Measurements from ENCODE around the gene CREBBP. TPM values are rescaled to one million over a fixed set of nuclear protein-coding genes. Genes with fewer than 3 reads are reported as not detected.

The CREBBP gene
- total RNA-seq, 3 donors from 2014 or later: 44.7 to 47.2 (median 45.3) TPM

GRCh38 chr16:3734084-3734757, 146.3 kb downstream of the CREBBP start:
- ATAC-seq (no peak), DNase-seq (no peak)
- Mint-ChIP-seq H3K4me1 (ENCODE audit: low read depth) (no peaks in the 10 kb centered on the region), H3K36me3 (ENCODE audit: insufficient read depth) (peaks cover 50% of the 10 kb centered on the region), H3K9me3 (no peaks in the 10 kb centered on the region), H3K4me3 (no peak overlapping the region), H3K27me3 (ENCODE audit: low read depth) (no peaks in the 10 kb centered on the region)

- Mint-ChIP-seq H3K27me3 (ENCODE audit: low read depth) (no peaks in the 10 kb centered on the region), H3K4me1 (ENCODE audit: low read depth) (no peaks in the 10 kb centered on the region), H3K9me3 (no peaks in the 10 kb centered on the region), H3K36me3 (ENCODE audit: insufficient read depth) (peaks cover 44% of the 10 kb centered on the region), H3K4me3 (no peak overlapping the region)
- no peak for DNase-seq
- ATAC-seq: no peak
Observed at GRCh38 chr16:3732171-3732570, 148.3 kb downstream of the CREBBP start.

- no peak for ATAC-seq
- no peak overlapping the region for H3K4me3 Mint-ChIP-seq
- H3K36me3 Mint-ChIP-seq (ENCODE audit: insufficient read depth): peaks cover 41% of the 10 kb centered on the region
- H3K9me3 Mint-ChIP-seq: no peaks in the 10 kb centered on the region
- H3K27me3 Mint-ChIP-seq (ENCODE audit: low read depth): no peaks in the 10 kb centered on the region
- DNase-seq: no peak
- no peaks in the 10 kb centered on the region for H3K4me1 Mint-ChIP-seq (ENCODE audit: low read depth)
Observed at GRCh38 chr16:3731126-3731935, 149.2 kb downstream of the CREBBP start.

- Mint-ChIP-seq H3K4me3 (no peak overlapping the region), H3K36me3 (ENCODE audit: insufficient read depth) (peaks cover 35% of the 10 kb centered on the region), H3K27me3 (ENCODE audit: low read depth) (no peaks in the 10 kb centered on the region), H3K4me1 (ENCODE audit: low read depth) (no peaks in the 10 kb centered on the region), H3K9me3 (no peaks in the 10 kb centered on the region)
- ATAC-seq (no peak), DNase-seq (no peak)
Observed at GRCh38 chr16:3730161-3731125, 150.1 kb downstream of the CREBBP start.

- Mint-ChIP-seq H3K27me3 (ENCODE audit: low read depth) (no peaks in the 10 kb centered on the region), H3K9me3 (no peaks in the 10 kb centered on the region), H3K36me3 (ENCODE audit: insufficient read depth) (peaks cover 30% of the 10 kb centered on the region), H3K4me3 (no peak overlapping the region), H3K4me1 (ENCODE audit: low read depth) (no peaks in the 10 kb centered on the region)
- DNase-seq (no peak), ATAC-seq (no peak)
Observed at GRCh38 chr16:3729161-3730112, 151.1 kb downstream of the CREBBP start.

GRCh38 chr16:3728424-3729160, 151.9 kb downstream of the CREBBP start:
- Mint-ChIP-seq H3K36me3 (ENCODE audit: insufficient read depth) (peaks cover 25% of the 10 kb centered on the region), H3K4me1 (ENCODE audit: low read depth) (no peaks in the 10 kb centered on the region), H3K4me3 (no peak overlapping the region), H3K27me3 (ENCODE audit: low read depth) (no peaks in the 10 kb centered on the region), H3K9me3 (no peaks in the 10 kb centered on the region)
- ATAC-seq (no peak), DNase-seq (no peak)

- DNase-seq (no peak), ATAC-seq (no peak)
- H3K9me3 Mint-ChIP-seq: no peaks in the 10 kb centered on the region
- H3K4me1 Mint-ChIP-seq (ENCODE audit: low read depth): no peaks in the 10 kb centered on the region
- H3K4me3 Mint-ChIP-seq: no peak overlapping the region
- H3K27me3 Mint-ChIP-seq (ENCODE audit: low read depth): no peaks in the 10 kb centered on the region
- peaks cover 25% of the 10 kb centered on the region for H3K36me3 Mint-ChIP-seq (ENCODE audit: insufficient read depth)
Observed at GRCh38 chr16:3727806-3728381, 152.6 kb downstream of the CREBBP start.

GRCh38 chr16:3726021-3726687, 154.4 kb downstream of the CREBBP start:
- no peak for DNase-seq
- Mint-ChIP-seq H3K4me1 (ENCODE audit: low read depth) (no peaks in the 10 kb centered on the region), H3K9me3 (no peaks in the 10 kb centered on the region), H3K36me3 (ENCODE audit: insufficient read depth) (peaks cover 20% of the 10 kb centered on the region), H3K4me3 (no peak overlapping the region), H3K27me3 (ENCODE audit: low read depth) (no peaks in the 10 kb centered on the region)
- ATAC-seq: no peak

- peaks cover 17% of the 10 kb centered on the region for H3K36me3 Mint-ChIP-seq (ENCODE audit: insufficient read depth)
- ATAC-seq: no peak
- no peak overlapping the region for H3K4me3 Mint-ChIP-seq
Observed at GRCh38 chr16:3725276-3725675, 155.2 kb downstream of the CREBBP start.

GRCh38 chr16:3722508-3722907, 158.0 kb downstream of the CREBBP start:
- DNase-seq: no peak

More at GRCh38 chr16:3725276-3725675, 155.2 kb downstream of the CREBBP start:
- no peak for DNase-seq
- H3K9me3 Mint-ChIP-seq: no peaks in the 10 kb centered on the region
- H3K4me1 Mint-ChIP-seq (ENCODE audit: low read depth): no peaks in the 10 kb centered on the region
- no peaks in the 10 kb centered on the region for H3K27me3 Mint-ChIP-seq (ENCODE audit: low read depth)

GRCh38 chr16:3720418-3720817, 160.1 kb downstream of the CREBBP start:
- peaks cover 13% of the 10 kb centered on the region for H3K4me1 Mint-ChIP-seq (ENCODE audit: low read depth)
- no peaks in the 10 kb centered on the region for H3K36me3 Mint-ChIP-seq (ENCODE audit: insufficient read depth)
- H3K27me3 Mint-ChIP-seq (ENCODE audit: low read depth): no peaks in the 10 kb centered on the region
- H3K4me3 Mint-ChIP-seq: no peak overlapping the region
- H3K9me3 Mint-ChIP-seq: no peaks in the 10 kb centered on the region
- no peak for DNase-seq
- ATAC-seq: no peak

More at GRCh38 chr16:3722508-3722907, 158.0 kb downstream of the CREBBP start:
- Mint-ChIP-seq H3K4me3 (no peak overlapping the region), H3K36me3 (ENCODE audit: insufficient read depth) (peaks cover 3% of the 10 kb centered on the region), H3K4me1 (ENCODE audit: low read depth) (peaks cover 6% of the 10 kb centered on the region), H3K9me3 (no peaks in the 10 kb centered on the region), H3K27me3 (ENCODE audit: low read depth) (no peaks in the 10 kb centered on the region)
- ATAC-seq: no peak

GRCh38 chr16:3718628-3719027, 161.9 kb downstream of the CREBBP start:
- Mint-ChIP-seq H3K4me1 (ENCODE audit: low read depth) (peaks cover 25% of the 10 kb centered on the region), H3K9me3 (no peaks in the 10 kb centered on the region), H3K27me3 (ENCODE audit: low read depth) (no peaks in the 10 kb centered on the region), H3K4me3 (peak overlapping the region; percentile 57), H3K36me3 (ENCODE audit: insufficient read depth) (peaks cover 7% of the 10 kb centered on the region)
- DNase-seq: no peak
- no peak for ATAC-seq

Measured in activated T-cell treated with anti-CD3 and anti-CD28 coated beads, Interleukin-2, amount 50 U/mL, for 4 hours (primary cell).